Activated CD4-positive, CD25-positive, alpha-beta regulatory T cell treated with anti-CD3 and anti-CD28 coated beads, Interleukin-2, amount 50 U/mL, for 24 hours (primary cell): ENCODE measurements around the gene EPN3.

ENCODE experiments used
- ATAC-seq, 2 donors: fragments of 150-1000 bp; cut with Tn5 transposase; one replicate each; pipeline ENCODE4 v1.10.0; 2021; ENCODE audit warnings: mild to moderate bottlenecking in 1 of 2, moderate library complexity in 1 of 2

The EPN3 gene

DNA sequence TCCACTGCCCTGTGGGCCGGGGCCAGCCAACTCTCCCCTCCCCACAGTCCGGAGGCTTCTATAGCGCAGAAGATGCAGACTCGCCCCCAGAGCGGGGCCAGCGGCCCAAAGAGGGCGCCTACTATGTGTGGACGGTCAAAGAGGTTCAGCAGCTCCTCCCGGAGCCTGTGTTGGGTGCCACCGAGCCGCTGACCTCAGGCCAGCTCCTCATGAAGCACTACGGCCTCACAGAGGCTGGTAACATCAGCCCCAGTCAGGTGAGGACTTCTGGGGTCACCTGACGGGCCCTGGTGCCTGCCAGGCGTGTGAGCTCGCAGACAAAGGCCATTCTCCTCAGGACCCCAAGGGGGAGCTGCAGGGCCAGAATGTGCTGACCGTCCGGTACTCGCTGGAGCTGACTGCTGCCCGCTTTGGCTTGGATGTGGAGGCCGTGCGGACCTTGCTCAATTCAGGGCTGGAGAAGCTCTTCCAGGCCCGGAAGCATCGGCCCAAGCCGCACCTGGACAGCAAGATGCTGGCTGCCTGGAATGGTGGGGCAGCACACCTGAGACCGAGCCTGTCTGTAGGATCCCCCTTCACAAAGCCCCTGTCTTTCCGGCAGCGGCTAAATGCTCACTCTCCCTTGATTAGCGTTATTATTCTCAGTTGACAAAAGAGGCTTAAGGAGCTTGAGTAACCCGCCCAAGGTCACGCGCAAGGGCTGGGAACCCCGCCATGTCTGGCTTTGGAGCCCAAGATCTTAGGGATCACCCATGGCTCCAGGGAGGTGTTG, 18.3 kb downstream of the EPN3 start:
- ATAC-seq: no peak

DNA sequence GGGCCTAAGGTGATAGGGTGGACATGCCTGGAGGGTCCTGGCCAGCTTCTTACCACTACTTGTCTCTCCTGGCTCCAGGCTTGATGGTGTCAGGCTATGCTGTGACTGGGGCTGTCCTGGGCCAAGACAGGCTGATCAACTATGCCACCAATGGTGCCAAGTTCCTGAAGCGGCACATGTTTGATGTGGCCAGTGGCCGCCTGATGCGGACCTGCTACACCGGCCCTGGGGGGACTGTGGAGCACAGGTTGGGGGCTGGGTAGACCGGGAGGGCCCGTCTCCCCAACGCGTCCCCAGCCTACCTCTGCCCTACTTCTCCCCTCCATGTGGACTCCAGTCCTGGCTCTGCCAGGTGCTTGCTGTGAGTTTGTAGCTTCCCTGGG, 18.9 kb downstream of the EPN3 start:
- no peak for ATAC-seq

DNA sequence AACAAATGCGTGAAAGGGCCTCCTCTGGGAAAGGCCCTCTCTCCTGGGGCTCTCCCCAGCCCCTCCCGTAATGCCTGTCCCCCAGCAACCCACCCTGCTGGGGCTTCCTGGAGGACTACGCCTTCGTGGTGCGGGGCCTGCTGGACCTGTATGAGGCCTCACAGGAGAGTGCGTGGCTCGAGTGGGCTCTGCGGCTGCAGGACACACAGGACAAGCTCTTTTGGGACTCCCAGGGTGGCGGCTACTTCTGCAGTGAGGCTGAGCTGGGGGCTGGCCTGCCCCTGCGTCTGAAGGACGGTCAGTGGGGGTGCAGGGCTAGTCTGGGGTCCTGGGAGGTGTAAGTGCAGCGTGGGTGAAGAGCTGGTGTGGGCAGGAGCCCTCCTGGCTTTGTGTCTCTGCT, 19.3 kb downstream of the EPN3 start:
- no peak for ATAC-seq

DNA sequence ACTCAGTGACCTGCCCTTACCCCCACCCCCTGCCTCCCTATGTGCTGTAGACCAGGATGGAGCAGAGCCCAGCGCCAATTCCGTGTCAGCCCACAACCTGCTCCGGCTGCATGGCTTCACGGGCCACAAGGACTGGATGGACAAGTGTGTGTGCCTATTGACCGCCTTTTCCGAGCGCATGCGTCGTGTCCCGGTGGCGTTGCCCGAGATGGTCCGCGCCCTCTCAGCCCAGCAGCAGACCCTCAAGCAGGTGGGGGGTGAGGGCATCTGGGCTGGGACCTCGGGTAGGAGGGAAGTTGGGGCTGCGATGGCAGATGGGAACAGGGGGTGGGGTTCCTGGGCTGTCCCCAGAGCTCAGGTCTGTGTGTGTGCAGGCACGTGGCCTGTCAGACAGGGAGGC, 21.7 kb downstream of the EPN3 start:
- ATAC-seq: no peak

DNA sequence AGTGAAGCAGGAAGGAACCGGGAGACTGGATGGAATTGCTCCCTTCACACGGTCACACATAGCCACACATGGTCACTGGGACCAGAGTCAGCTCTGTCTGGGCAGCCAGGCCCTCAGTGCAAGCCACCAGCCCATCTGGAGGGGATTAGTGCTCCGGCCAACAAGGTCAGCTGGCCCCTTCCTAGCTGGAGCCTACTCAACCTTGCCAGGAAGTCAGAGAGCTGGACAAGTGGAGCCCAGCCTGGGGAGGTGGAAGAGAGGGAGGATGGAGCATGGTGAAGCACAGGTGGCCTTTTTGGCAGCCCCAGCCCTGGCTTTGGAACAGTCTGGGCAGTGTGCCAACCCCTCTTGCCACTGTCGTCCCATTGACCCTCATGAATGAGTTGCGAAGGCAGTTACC, 24.3 kb downstream of the EPN3 start:
- ATAC-seq: no peak

DNA sequence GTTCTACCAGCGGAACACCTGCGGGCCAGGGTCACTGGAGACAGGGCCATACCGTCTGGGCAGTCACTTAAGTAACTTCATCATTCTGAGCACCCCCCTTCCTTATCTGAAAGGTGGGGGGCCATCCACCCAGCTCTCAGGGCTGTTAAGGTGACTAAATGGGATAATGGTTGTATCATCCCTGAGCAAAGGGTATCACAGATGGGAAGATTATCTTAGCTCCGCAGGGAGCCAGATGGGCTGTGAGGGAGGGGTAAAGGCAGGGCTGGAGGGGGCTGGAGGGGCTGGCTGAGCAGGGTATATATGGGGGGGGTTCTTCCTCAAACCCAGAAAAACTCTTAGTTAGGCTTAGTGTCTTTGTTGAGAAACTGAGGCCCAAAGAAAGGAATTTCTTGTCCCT, 25.1 kb downstream of the EPN3 start:
- ATAC-seq: no peak

DNA sequence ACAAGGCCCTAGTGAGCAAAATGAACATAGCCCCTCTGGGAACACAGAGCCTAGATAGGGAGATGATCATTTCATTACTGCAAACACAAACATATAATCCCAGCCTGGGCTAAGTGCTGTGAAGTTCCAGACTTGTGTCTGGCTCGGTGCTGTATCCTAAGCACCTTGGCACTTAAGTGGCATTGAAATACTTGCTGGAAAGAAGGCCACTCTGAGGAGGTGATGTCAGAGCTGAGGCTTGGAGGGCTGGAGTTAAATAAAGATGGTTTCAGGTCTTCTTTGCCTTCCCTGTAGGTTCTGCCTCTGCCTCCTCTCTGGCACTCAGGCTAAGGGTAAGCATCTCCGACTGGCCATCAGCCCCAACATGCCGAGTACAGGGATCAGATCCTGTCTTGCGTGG, 25.6 kb downstream of the EPN3 start:
- ATAC-seq: no peak

DNA sequence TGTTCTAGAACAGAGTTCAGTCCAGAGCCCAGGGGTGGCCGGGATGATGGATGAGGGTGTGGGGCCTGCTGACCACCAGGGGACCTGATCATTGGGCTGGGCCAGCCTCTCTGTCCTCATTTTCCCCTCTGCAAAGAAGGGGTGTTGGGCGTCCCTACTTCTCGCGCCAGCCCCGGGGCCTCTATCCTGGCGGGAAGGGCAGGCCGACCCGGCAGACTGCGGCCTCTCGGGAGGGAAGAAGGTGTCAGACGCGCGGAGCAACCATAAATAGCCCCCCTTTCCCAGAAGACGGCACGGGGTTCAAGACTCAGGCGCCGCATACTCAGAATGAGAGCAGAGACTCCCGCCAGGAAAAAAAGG, 26.0 kb downstream of the EPN3 start:
- no peak for ATAC-seq

DNA sequence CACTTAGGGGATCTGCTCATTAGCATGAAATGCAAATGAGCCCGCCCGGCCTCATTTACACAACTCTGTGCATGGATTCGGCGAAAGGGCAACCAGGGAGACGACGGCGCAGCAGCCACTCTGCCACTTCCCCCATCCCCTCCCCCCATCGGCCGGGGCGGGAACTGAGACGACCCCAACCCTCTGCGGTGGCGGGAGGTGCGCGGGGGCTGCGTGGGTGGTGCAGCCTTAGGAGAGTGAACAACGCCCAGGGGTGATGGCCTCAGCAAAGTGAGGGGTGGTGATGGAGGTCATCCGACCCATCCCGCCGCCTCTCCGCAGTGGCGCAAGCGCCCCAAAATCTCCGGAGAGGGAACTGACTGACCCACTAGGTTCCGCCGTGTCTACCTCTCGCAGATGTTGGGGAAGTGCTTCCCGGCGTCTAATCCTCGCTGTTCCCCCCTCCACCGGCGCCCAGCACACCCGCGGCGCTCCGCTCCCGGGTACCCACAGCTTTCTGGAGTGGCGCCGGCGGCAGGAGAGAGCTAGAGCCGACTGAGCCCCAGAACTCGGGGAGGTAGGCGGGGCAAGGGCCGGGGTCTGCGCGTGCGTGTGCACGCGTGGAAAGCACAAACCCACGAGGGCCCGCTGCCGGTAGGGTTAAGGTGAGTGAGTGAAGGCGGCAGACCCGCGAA, 26.5 kb downstream of the EPN3 start:
- ATAC-seq: no peak

DNA sequence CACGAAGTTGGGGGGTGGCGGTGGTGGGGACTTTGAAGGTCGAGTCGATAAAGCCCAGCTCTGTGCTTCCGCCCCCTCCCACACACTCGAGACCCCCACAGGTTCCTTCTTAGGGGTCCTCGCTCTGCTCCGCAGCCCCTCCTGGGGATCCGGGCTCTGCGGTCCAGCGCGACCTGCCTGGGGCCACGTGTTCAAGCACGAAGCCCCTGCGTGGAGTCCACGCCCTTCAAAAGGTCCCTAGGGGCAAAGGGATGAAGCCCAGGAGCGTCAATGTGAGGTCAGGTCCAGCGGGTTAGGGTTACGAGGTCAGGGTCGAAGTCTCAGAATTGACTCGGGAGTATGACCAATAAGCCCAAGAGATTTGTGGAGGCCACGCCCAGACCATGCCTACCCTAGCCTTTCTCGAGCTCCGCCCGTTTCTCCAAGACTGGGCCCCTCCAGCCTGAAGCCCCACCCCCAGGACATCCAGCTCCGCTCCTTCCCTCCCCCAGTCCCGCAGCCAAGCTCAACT, 27.2 kb downstream of the EPN3 start:
- ATAC-seq: peak; percentile 22 to 24

DNA sequence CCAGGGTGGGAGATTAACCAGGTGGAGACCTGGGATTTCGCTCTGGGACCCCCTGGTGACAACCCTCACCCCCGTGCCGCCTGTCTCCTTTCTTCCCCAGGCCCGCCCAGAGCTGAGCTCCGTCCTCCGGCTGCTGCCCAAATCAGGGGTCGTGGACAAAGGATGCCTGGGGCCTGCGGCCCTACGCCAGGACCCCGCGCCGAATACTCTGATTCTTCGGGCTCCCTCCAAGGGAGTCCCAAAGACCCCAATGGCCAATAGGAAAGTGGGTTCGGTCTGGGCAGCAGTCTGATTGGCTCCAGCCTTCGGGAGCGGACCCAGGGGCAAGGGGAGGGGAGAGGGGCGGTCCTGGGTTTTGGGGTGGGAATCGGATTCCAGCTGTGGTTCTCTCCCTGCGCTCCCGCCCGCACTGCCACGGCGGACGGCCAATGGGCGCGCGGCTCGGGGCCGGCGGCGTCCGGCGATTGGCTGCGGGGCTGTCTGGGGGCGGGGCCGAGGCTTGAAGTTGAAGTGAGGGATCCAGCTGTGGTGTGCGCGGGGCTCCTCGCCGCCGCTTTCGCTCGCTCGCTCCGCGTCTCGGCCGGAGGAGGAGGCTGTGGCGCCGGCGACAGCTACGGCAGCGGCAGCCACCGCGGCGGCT, 27.8 kb downstream of the EPN3 start, which contains the start of gene CACNA1G:
TSS of gene CACNA1G (plus strand) at position 531 of the 640 bp plus-strand sequence. CDS start 745 bp downstream, outside the sequence.
- peak; percentile 93 to 96 for ATAC-seq

DNA sequence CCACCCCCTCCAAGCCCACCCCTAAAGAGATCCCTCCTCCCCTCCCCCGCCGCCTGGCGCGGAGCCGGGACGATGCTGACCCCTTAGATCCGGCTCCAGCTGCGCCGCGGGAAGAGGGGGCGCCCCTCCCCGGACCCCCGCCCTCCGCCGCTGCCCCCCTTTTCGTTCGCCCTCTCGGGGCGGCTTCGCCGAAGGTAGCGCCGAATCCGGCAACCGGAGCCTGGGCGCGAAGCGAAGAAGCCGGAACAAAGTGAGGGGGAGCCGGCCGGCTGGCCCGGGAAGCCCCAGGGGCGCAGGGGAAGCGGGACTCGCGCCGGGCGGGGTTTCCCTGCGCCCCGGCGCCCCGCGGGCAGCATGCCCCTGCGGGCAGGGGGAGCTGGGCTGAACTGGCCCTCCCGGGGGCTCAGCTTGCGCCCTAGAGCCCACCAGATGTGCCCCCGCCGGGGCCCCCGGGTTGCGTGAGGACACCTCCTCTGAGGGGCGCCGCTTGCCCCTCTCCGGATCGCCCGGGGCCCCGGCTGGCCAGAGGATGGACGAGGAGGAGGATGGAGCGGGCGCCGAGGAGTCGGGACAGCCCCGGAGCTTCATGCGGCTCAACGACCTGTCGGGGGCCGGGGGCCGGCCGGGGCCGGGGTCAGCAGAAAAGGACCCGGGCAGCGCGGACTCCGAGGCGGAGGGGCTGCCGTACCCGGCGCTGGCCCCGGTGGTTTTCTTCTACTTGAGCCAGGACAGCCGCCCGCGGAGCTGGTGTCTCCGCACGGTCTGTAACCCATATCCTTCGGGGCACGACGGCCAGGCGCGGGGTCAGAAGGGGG, 28.6 kb downstream of the EPN3 start:
- ATAC-seq: no peak

DNA sequence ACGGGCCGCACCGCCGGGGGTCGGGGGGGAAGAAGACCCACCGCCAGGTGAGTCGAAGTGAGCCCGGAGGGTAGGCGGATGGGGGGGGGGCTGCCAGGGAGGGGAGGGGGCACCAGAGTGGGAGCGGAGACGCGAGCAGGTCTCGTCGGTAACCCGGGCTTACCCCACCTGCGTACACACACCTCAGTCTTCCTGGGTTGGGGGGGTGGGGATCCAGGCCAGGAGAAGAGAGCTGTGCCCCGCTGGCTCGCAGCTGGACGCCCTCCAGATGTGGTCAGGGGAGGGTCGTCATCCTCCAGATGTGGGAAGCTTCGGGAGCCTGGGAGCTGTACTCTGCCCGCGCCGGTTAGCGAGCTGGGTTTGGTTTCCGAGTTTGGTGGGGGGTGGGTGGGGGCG, 29.2 kb downstream of the EPN3 start:
- no peak for ATAC-seq

DNA sequence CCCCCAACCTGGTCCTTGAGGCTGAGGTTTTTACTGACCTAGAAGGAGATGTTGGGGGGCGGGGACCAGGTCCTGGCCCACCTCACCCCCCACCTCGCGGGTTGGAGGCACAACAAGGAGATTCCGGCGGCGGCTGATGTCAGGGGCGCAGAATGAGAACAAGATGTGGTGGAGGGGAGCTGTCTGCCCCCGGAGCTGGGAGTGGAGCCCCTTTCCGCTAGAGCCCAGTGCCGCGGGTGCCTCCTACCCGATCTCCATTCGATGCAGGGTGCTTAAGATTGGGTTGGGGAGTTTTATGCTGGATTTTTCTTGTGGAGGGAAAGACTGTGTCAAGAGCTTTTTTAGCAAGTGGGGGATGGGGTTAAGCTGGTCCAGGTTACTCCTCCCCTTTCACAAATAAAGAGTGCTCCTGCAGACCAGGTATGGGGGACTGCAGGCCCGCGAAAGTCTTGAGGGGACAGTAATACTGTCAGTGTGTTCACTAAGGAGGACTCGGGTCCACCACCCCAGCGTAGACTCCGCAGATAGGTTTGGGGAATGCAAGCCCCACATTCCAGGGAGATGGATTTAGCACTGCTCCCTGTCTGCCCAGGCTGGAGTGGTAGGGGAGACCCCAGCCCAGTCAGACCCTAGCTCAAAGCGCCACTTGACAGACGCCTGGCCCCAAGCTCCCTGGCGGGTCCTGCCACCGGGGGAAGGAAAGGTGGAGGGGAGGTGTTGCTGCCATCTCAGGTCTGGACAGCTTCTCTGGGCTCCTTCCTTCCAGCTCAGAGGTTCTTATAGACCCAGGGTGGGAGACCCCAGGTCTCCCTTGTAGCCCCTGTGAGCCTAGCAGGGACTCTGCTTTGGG, 29.9 kb downstream of the EPN3 start:
- ATAC-seq: no peak

DNA sequence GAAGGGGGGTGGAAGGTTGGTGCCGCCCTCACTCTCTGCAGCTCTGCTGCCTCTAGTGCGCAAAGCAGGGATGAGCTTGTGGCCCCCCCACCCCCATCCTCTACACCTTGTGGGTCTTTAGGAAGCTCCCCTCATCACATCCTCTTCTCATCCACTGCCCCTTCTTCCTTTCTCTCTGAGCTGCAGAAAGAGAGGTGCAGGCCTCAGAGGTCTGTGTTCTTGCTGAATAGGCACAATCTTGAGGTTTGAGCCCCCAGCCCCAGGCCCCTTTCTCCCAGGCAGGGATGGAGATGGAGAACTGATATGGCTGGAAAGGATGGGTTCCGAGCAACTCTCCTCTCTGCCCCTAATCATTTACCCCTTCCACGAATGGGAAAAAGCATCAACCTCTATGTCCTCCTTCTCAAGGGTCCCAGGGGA, 30.6 kb downstream of the EPN3 start:
- no peak for ATAC-seq

DNA sequence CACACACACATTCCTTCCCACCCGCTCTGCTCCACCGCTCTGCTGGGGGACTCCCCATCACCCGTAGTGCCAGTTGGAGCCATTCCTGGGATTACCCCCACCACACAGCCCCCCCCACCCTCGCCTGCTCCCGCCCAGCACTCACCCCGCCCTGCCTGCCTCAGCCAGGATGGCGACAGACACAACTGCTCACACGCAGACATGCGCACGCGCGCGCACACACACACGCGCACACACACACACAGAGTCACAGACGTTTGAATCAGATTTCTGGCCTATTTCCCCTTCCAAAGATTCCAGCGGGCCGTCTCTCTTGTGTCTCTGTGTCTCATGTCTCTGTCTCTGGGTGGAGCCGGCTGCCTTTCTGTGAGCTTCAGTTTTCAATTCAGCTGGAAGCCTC, 32.4 kb downstream of the EPN3 start:
- ATAC-seq: no peak

DNA sequence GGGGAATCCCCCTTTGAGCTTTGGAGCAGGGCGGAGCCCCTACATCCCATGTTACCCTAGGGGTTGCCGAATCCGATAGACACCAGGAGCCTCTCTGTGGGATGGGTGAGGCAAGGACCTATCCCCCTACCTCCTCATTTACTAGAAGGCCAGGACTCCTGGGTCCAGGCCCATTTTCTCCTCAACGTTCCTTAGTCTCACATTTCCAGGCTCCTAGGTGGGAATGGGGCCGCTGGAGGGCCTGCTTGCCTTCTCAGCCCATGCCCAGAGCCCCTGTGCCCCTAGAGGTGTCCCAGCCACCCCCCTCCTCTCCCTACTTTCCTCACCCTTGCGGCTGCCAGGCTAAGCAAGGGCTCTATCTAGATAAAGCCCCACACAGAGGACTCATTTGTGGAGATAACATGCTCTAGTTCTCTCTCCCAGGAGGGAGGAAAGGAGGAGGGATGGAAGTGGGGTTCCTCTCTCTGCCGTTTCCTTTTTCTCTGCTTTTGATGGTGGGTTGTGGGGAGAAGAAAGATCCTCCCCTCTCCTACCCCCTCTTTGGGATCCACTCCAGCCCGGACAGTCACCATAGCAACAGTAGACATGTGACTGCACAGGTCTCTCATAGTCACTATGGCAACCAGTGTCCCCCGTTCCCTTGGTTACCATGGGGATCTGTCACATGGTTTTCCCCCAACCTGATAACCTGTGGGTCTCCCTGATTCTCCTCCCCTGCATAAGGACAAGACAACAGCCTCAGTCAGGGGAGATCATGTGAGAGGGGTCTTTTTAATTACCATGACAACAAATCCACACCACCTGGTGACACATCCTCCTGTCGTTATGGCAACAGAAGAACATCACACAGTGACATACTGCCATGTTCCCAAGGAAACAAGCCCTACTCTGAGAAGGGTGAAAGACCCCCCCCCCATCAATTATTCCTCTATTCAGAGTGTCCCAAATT, 33.1 kb downstream of the EPN3 start:
- no peak for ATAC-seq

DNA sequence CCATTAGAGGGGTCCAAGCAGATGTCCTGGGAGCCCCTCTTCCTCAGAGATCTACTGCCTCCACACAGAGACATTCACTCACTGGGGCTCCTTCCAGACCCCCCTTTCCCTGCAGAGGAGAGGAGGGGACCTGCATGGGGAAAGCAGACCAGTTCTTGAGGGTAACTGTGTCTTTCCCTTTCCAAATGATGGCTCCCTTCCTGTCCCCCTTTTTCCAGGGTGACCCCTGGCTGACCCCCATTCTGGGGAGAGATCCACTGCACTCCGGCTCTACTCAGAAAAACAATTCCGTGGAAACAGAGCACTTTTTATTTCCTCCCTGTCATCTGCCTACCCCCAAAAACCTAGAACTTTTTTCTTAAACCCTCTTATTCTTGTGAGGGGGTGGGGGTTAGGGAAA, 34.4 kb downstream of the EPN3 start:
- no peak for ATAC-seq

DNA sequence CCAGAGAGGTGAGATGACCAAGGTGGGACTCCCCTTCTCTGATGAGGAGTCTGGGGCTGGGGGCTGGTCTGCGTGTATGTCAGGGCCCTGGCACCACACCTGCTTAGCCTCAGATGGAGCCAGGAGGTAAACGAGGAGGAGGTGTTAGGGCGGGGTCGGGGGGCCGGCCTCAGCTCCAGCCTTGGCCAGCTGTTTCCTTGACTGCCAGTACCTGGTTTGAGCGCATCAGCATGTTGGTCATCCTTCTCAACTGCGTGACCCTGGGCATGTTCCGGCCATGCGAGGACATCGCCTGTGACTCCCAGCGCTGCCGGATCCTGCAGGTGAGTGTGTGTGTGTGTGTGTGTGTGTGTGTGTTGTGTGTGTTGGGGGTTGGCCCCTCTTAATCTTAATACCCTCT, 36.1 kb downstream of the EPN3 start:
- ATAC-seq: no peak

DNA sequence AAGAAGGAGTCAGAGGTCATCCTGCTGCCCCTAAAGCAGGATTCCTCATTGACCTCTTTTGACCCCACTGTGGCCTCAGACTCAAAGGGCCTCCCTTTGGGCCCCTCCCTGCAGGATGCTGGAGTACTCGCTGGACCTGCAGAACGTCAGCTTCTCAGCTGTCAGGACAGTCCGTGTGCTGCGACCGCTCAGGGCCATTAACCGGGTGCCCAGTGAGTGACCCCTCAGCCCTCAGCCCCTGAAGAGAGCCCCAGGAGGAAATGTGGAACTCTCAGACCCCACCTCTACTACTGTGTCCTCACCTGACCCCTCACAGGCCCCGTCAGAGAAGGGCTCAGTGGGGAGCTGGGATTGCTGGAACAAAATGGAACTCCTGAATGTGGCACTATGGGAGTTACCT, 37.1 kb downstream of the EPN3 start:
- no peak for ATAC-seq

DNA sequence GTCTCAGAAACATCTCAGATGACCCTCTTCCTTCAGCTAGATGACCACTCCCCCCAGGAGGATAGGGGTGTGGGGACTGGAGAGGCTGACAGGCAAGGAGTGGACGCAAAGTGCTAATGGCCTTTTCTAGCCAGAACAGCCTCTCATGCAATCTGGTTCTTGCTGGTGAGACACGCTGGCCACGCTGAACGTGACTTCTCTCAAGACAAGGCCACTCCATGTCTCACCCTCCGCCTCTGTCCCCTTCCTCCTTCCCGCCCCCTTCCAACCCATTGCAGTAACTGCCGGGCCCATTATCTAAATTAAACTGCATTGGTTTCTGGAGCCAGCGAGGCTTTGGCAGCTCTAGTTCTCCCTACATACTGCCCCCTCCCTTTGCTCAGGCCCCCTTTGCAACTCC, 37.5 kb downstream of the EPN3 start:
- ATAC-seq: no peak
